HEK293 (cell line): ENCODE data around the gene EML4.

ENCODE experiments used
- CTCF ChIA-PET: fragments of 350-600 bp; formaldehyde crosslinking; extraction: SDS; loops from one replicate; lab custom pipeline; 2021; ENCODE audit warnings: antibody characterized with exemption; lab: Yijun Ruan, JAX
- POLR2A ChIA-PET: fragments of 300-600 bp; formaldehyde crosslinking; extraction: SDS; loops from one replicate; lab custom pipeline; 2020; ENCODE audit warnings: antibody characterized with exemption, inconsistent platforms; lab: Yijun Ruan, JAX
- H3K27ac ChIP-seq: fragments of 200-500 bp; sonication (Bioruptor generic); 2 replicates; pipeline ENCODE4 v1.5.1; 2014; ENCODE audit warnings: low read depth, low read length, control low read depth, inconsistent platforms; ENCODE audit errors: extremely low read depth
- H3K36me3 ChIP-seq, 2 experiments: fragments of 200-500 bp in 1 of 2; sonication (Bioruptor generic) in 1 of 2; 1 replicate in 1 of 2; 2 replicates in 1 of 2; pipeline ENCODE4 v1.5.1; 2014 to 2017; ENCODE audit warnings: inconsistent platforms in 2 of 2, low read length in 2 of 2; ENCODE audit not compliant: control insufficient read depth in 2 of 2, insufficient read depth in 1 of 2
- H3K4me1 ChIP-seq: fragments of 200-500 bp; sonication (Bioruptor generic); 2 replicates; pipeline ENCODE4 v1.5.1; 2014; ENCODE audit warnings: mild to moderate bottlenecking, low read length, inconsistent platforms; ENCODE audit not compliant: control insufficient read depth, insufficient read depth
- H3K4me3 ChIP-seq: 2 replicates; pipeline ENCODE4 v1.5.1; 2011; ENCODE audit warnings: low read depth, mild to moderate bottlenecking, control low read depth, low read length, moderate library complexity
- H3K9me3 ChIP-seq: fragments of 200-500 bp; sonication (Bioruptor generic); 2 replicates; pipeline ENCODE4 v1.5.1; 2014; ENCODE audit warnings: low read depth, low read length, inconsistent platforms; ENCODE audit not compliant: control insufficient read depth, insufficient read depth
- KLF10 ChIP-seq: fragments of 450-650 bp; IDR thresholded peaks from 2 replicates; pipeline ENCODE4 v1.5.1; 2018; ENCODE audit warnings: missing biosample characterization, mild to moderate bottlenecking, missing genetic modification characterization
- ZBTB7A ChIP-seq: fragments of 450-650 bp; formaldehyde crosslinking; IDR thresholded peaks from 2 replicates; pipeline ENCODE4 v1.5.1; 2016; ENCODE audit warnings: low read depth, missing biosample characterization, missing genetic modification characterization
- ZNF174 ChIP-seq: fragments of 450-650 bp; formaldehyde crosslinking; IDR thresholded peaks from 2 replicates; pipeline ENCODE4 v1.5.0; 2017; ENCODE audit warnings: missing biosample characterization, mild to moderate bottlenecking, missing genetic modification characterization
- ZNF214 ChIP-seq: fragments of 450-650 bp; formaldehyde crosslinking; IDR thresholded peaks from 2 replicates; pipeline ENCODE4 v1.5.1; 2017; ENCODE audit warnings: missing biosample characterization, mild to moderate bottlenecking, missing genetic modification characterization, borderline replicate concordance
- ZNF391 ChIP-seq: fragments of 450-650 bp; formaldehyde crosslinking; IDR thresholded peaks from 2 replicates; pipeline ENCODE4 v1.5.1; 2016; ENCODE audit warnings: low read depth, missing biosample characterization, missing genetic modification characterization, borderline replicate concordance
- ZNF514 ChIP-seq: fragments of 450-650 bp; formaldehyde crosslinking; IDR thresholded peaks from 2 replicates; pipeline ENCODE4 v1.5.1; 2016; ENCODE audit warnings: missing biosample characterization, missing genetic modification characterization
- ZNF660 ChIP-seq: fragments of 450-650 bp; IDR thresholded peaks from 2 replicates; pipeline ENCODE4 v1.5.1; 2018; ENCODE audit warnings: missing biosample characterization, mild to moderate bottlenecking, missing genetic modification characterization
- ZNF791 ChIP-seq: fragments of 450-650 bp; formaldehyde crosslinking; IDR thresholded peaks from 2 replicates; pipeline ENCODE4 v1.5.1; 2016; ENCODE audit warnings: missing biosample characterization, missing genetic modification characterization
- ZSCAN30 ChIP-seq: fragments of 450-650 bp; IDR thresholded peaks from 2 replicates; pipeline ENCODE4 v1.5.1; 2018; ENCODE audit warnings: missing biosample characterization, mild to moderate bottlenecking, missing genetic modification characterization, moderate library complexity
- TF ChIP-seq, protein P1 (sequence below): fragments of 450-650 bp; formaldehyde crosslinking; optimal IDR thresholded peaks from 2 replicates; pipeline ENCODE3; 2016; ENCODE audit warnings: missing biosample characterization, mild to moderate bottlenecking, missing genetic modification characterization
- TF ChIP-seq, protein P2 (sequence below): fragments of 450-650 bp; formaldehyde crosslinking; IDR thresholded peaks from 2 replicates; pipeline ENCODE4 v1.5.1; 2016; ENCODE audit warnings: missing biosample characterization, missing genetic modification characterization
- TF ChIP-seq, protein P3 (sequence below): fragments of 450-650 bp; formaldehyde crosslinking; IDR thresholded peaks from 2 replicates; pipeline ENCODE4 v1.5.1; 2017; ENCODE audit warnings: missing biosample characterization, missing genetic modification characterization
- TF ChIP-seq, protein P4 (sequence below): fragments of 450-650 bp; IDR thresholded peaks from 2 replicates; pipeline ENCODE4 v1.5.1; 2018; ENCODE audit warnings: missing biosample characterization, missing genetic modification characterization
- TF ChIP-seq, protein P5 (sequence below): fragments of 450-650 bp; formaldehyde crosslinking; IDR thresholded peaks from 2 replicates; pipeline ENCODE4 v1.5.1; 2017; ENCODE audit warnings: missing biosample characterization, mild to moderate bottlenecking, missing genetic modification characterization, moderate library complexity
- TF ChIP-seq, protein P6 (sequence below): fragments of 450-650 bp; formaldehyde crosslinking; IDR thresholded peaks from 2 replicates; pipeline ENCODE4 v1.5.1; 2016; ENCODE audit warnings: missing biosample characterization, missing genetic modification characterization

The EML4 gene

DNA sequence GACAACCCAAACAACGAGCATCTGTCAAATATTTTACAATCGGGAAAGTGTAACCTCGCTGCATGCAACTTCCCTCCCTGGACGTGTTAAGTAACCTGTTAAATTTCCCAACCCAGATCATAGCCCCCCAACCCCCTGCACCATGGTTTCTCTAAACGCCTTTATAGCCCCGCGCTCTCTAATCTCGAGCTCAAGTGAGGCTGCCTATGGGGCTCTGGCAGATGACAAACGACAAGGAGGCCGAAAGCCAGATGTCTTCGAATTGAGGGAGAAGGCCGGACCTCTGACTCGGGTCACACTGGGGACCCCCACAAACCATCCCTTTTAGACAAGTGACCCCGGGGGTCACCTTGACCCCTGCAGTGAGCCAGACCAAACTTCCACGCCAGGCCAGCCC lies 191.3 kb downstream of the EML4 start:
- TF ChIP-seq, protein P1, sequence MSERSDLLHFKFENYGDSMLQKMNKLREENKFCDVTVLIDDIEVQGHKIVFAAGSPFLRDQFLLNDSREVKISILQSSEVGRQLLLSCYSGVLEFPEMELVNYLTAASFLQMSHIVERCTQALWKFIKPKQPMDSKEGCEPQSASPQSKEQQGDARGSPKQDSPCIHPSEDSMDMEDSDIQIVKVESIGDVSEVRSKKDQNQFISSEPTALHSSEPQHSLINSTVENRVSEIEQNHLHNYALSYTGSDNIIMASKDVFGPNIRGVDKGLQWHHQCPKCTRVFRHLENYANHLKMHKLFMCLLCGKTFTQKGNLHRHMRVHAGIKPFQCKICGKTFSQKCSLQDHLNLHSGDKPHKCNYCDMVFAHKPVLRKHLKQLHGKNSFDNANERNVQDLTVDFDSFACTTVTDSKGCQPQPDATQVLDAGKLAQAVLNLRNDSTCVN = no peak
- TF ChIP-seq ZNF391 (no peak), ZNF514 (tag by site-specific recombination) (no peak), ZBTB7A (no peak), ZNF214 (tag by site-specific recombination) (no peak), ZNF791 (tag by site-specific recombination) (no peak), ZNF660 (tag by site-specific recombination) (no peak), KLF10 (tag by site-specific recombination) (no peak), ZNF174 (tag by site-specific recombination) (no peak), ZSCAN30 (tag by site-specific recombination) (no peak)
- TF ChIP-seq, protein P2, sequence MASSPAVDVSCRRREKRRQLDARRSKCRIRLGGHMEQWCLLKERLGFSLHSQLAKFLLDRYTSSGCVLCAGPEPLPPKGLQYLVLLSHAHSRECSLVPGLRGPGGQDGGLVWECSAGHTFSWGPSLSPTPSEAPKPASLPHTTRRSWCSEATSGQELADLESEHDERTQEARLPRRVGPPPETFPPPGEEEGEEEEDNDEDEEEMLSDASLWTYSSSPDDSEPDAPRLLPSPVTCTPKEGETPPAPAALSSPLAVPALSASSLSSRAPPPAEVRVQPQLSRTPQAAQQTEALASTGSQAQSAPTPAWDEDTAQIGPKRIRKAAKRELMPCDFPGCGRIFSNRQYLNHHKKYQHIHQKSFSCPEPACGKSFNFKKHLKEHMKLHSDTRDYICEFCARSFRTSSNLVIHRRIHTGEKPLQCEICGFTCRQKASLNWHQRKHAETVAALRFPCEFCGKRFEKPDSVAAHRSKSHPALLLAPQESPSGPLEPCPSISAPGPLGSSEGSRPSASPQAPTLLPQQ (tag by site-specific recombination) = no peak
- TF ChIP-seq, protein P3, sequence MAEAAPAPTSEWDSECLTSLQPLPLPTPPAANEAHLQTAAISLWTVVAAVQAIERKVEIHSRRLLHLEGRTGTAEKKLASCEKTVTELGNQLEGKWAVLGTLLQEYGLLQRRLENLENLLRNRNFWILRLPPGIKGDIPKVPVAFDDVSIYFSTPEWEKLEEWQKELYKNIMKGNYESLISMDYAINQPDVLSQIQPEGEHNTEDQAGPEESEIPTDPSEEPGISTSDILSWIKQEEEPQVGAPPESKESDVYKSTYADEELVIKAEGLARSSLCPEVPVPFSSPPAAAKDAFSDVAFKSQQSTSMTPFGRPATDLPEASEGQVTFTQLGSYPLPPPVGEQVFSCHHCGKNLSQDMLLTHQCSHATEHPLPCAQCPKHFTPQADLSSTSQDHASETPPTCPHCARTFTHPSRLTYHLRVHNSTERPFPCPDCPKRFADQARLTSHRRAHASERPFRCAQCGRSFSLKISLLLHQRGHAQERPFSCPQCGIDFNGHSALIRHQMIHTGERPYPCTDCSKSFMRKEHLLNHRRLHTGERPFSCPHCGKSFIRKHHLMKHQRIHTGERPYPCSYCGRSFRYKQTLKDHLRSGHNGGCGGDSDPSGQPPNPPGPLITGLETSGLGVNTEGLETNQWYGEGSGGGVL = no peak
- TF ChIP-seq, protein P4, sequence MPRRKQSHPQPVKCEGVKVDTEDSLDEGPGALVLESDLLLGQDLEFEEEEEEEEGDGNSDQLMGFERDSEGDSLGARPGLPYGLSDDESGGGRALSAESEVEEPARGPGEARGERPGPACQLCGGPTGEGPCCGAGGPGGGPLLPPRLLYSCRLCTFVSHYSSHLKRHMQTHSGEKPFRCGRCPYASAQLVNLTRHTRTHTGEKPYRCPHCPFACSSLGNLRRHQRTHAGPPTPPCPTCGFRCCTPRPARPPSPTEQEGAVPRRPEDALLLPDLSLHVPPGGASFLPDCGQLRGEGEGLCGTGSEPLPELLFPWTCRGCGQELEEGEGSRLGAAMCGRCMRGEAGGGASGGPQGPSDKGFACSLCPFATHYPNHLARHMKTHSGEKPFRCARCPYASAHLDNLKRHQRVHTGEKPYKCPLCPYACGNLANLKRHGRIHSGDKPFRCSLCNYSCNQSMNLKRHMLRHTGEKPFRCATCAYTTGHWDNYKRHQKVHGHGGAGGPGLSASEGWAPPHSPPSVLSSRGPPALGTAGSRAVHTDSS = no peak
- TF ChIP-seq, protein P5, sequence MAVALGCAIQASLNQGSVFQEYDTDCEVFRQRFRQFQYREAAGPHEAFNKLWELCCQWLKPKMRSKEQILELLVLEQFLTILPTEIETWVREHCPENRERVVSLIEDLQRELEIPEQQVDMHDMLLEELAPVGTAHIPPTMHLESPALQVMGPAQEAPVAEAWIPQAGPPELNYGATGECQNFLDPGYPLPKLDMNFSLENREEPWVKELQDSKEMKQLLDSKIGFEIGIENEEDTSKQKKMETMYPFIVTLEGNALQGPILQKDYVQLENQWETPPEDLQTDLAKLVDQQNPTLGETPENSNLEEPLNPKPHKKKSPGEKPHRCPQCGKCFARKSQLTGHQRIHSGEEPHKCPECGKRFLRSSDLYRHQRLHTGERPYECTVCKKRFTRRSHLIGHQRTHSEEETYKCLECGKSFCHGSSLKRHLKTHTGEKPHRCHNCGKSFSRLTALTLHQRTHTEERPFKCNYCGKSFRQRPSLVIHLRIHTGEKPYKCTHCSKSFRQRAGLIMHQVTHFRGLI (tag by site-specific recombination) = no peak
- TF ChIP-seq, protein P6, sequence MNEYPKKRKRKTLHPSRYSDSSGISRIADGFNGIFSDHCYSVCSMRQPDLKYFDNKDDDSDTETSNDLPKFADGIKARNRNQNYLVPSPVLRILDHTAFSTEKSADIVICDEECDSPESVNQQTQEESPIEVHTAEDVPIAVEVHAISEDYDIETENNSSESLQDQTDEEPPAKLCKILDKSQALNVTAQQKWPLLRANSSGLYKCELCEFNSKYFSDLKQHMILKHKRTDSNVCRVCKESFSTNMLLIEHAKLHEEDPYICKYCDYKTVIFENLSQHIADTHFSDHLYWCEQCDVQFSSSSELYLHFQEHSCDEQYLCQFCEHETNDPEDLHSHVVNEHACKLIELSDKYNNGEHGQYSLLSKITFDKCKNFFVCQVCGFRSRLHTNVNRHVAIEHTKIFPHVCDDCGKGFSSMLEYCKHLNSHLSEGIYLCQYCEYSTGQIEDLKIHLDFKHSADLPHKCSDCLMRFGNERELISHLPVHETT = no peak
- peak overlapping the region; percentile 88 for H3K4me3 ChIP-seq
- ChIA-PET CTCF (interaction anchor here (0.6 to 1.6 kb wide), 2 partner anchors 14 to 27 kb away, joined by 3 to 4 read pairs; no protein-coding TSS in a partner anchor), POLR2A (interaction anchor here (0.6 kb wide), 1 partner anchor 224 kb away, joined by 10 read pairs; no protein-coding TSS in a partner anchor)
- no peaks in the 10 kb centered on the region for H3K9me3 ChIP-seq
- peak overlapping the region; percentile 85; the same call in 1 of the 2 replicates for H3K27ac ChIP-seq
- H3K36me3 ChIP-seq = no peaks in the 10 kb centered on the region
- H3K4me1 ChIP-seq = 0 out of 2 replicates have a peak, but pooled peaks cover 5% of the 10 kb centered on the region
